Stimulated activated memory B cell treated with anti-CD40 and anti-IgM and Interleukin-4, amounts not matched to agents 10 μg/mL and 1 μg/mL and 100 μg/mL, for 72 hours (primary cell): Measurements from ENCODE around the gene CORO2B.

Experiments used
- ATAC-seq: fragments of 150-1000 bp; cut with Tn5 transposase; 2 replicates; pipeline ENCODE4 v1.10.0; 2021
- H3K27ac Mint-ChIP-seq: one replicate; pipeline ENCODE4 v1.8.0; 2022; ENCODE audit warnings: mild to moderate bottlenecking, mixed read lengths
- H3K27me3 Mint-ChIP-seq: one replicate; pipeline ENCODE4 v1.8.0; 2022; ENCODE audit warnings: mixed read lengths
- H3K36me3 Mint-ChIP-seq: one replicate; pipeline ENCODE4 v1.8.0; 2022; ENCODE audit warnings: mixed read lengths
- H3K4me1 Mint-ChIP-seq: one replicate; pipeline ENCODE4 v1.8.0; 2022; ENCODE audit warnings: mixed read lengths
- H3K4me3 Mint-ChIP-seq: one replicate; pipeline ENCODE4 v1.8.0; 2022; ENCODE audit warnings: mild to moderate bottlenecking, moderate library complexity, mixed read lengths
- H3K9me3 Mint-ChIP-seq: one replicate; pipeline ENCODE4 v1.8.0; 2022; ENCODE audit warnings: mixed read lengths

Gene CORO2B

DNA sequence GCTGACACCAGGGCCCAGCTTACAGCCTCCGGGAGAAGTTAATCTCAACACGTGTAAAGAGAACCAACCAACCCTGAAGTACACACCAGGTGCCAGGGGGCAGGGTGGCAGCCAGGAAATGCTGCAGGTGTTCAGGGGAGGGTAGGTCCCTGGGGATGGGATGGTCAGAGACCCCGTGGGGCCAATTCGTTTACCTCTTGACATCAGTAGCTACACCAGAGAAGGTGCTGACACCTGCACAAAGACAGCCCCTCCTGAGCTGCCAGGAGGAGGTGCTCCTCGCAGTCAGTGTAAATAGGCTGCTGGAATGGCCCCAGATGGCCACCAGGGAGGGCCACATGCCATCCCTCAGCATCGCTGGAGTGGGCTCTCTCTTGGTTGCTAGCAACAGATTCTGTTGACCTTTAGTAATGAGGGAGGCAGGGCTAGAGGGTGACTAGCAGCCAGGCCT is 52.8 kb downstream of the CORO2B start:
- Mint-ChIP-seq H3K4me1 (peaks cover 71% of the 10 kb centered on the region), H3K36me3 (no peaks in the 10 kb centered on the region), H3K9me3 (no peaks in the 10 kb centered on the region), H3K27ac (no peak overlapping the region), H3K4me3 (no peak overlapping the region), H3K27me3 (peaks cover 43% of the 10 kb centered on the region)
- ATAC-seq: peak; percentile 88

DNA sequence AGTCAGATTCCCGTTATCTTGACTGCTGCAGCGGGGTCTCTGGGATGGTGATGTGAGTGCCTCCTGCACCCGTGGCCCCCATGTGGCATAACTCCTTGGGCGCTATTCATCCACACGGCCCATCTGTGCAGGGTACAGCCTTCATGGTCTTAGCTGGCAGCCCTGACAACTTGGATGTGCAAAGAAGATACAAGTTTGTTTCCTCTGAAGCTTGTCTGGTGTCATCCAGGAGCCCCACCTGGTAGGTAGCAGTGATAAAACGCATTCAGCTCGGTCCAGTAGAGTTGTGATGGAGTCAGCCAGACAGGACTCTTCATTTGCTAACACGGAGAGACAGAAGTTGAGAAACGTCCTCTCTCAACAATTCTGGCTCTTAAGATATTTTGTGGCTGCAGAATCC is 53.3 kb downstream of the CORO2B start:
- H3K9me3 Mint-ChIP-seq: no peaks in the 10 kb centered on the region
- no peaks in the 10 kb centered on the region for H3K36me3 Mint-ChIP-seq
- no peak overlapping the region for H3K4me3 Mint-ChIP-seq
- H3K27ac Mint-ChIP-seq: no peak overlapping the region
- H3K4me1 Mint-ChIP-seq: peaks cover 70% of the 10 kb centered on the region
- H3K27me3 Mint-ChIP-seq: peaks cover 38% of the 10 kb centered on the region
- no peak for ATAC-seq

GRCh38 chr15:68633231-68634121 is 54.7 kb downstream of the CORO2B start:
- no peak for ATAC-seq
- no peak overlapping the region for H3K27ac Mint-ChIP-seq
- H3K27me3 Mint-ChIP-seq: peaks cover 24% of the 10 kb centered on the region
- H3K4me1 Mint-ChIP-seq: peaks cover 70% of the 10 kb centered on the region
- H3K4me3 Mint-ChIP-seq: no peak overlapping the region
- no peaks in the 10 kb centered on the region for H3K36me3 Mint-ChIP-seq
- no peaks in the 10 kb centered on the region for H3K9me3 Mint-ChIP-seq

- Mint-ChIP-seq H3K4me1 (peaks cover 64% of the 10 kb centered on the region), H3K27ac (no peak overlapping the region)
- ATAC-seq: no peak
These were observed 55.3 kb downstream of the CORO2B start for GRCh38 chr15:68634122-68634482.

GRCh38 chr15:68634531-68634930 is 55.7 kb downstream of the CORO2B start:
- no peaks in the 10 kb centered on the region for H3K36me3 Mint-ChIP-seq
- H3K27me3 Mint-ChIP-seq: peaks cover 13% of the 10 kb centered on the region
- no peak overlapping the region for H3K4me3 Mint-ChIP-seq

More at GRCh38 chr15:68634122-68634482, 55.3 kb downstream of the CORO2B start:
- Mint-ChIP-seq H3K9me3 (no peaks in the 10 kb centered on the region), H3K4me3 (no peak overlapping the region), H3K27me3 (peaks cover 18% of the 10 kb centered on the region), H3K36me3 (no peaks in the 10 kb centered on the region)

GRCh38 chr15:68635141-68635540 is 56.3 kb downstream of the CORO2B start:
- peaks cover 7% of the 10 kb centered on the region for H3K27me3 Mint-ChIP-seq
- peaks cover 53% of the 10 kb centered on the region for H3K4me1 Mint-ChIP-seq
- H3K9me3 Mint-ChIP-seq: no peaks in the 10 kb centered on the region
- no peaks in the 10 kb centered on the region for H3K36me3 Mint-ChIP-seq
- H3K4me3 Mint-ChIP-seq: no peak overlapping the region
- ATAC-seq: no peak
- H3K27ac Mint-ChIP-seq: no peak overlapping the region

More at GRCh38 chr15:68634531-68634930, 55.7 kb downstream of the CORO2B start:
- no peak for ATAC-seq
- peaks cover 59% of the 10 kb centered on the region for H3K4me1 Mint-ChIP-seq
- no peaks in the 10 kb centered on the region for H3K9me3 Mint-ChIP-seq
- H3K27ac Mint-ChIP-seq: no peak overlapping the region

- Mint-ChIP-seq H3K4me3 (no peak overlapping the region), H3K27me3 (peaks cover 9% of the 10 kb centered on the region), H3K9me3 (no peaks in the 10 kb centered on the region), H3K27ac (no peak overlapping the region), H3K36me3 (no peaks in the 10 kb centered on the region), H3K4me1 (peaks cover 42% of the 10 kb centered on the region)
- ATAC-seq: no peak
These were observed 57.5 kb downstream of the CORO2B start for GRCh38 chr15:68636256-68636655.

DNA sequence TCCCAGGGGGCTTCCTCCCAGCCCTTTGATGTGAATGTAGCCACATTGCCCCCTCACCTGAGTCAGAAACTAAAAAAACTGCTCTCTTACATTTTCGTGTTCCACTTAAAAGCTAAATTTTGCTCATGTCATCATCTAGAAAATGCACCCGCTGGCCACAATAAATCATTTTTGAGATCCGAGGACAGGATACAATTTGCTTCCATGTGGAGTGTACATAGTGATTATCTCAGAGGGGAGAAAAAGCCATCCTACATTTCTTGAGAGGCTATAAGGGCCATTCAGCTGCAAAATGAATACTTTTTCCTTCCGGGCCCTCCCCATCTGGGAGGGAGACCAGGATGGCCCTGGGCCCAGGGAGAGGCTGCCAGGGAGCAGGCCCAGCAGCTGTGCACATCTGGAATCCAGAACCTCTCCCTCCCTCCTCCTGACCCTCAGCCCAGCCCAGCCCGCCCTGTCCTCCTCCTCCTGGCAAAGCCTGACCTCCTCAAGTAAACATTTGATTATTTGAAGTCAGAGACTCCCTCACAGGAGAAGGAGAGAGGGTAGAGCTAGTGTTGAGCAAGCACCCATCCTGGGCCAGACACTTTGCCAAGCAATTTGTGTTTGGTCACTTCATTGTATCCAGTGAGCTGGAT is 59.1 kb downstream of the CORO2B start:
- Mint-ChIP-seq H3K27me3 (peaks cover 12% of the 10 kb centered on the region), H3K4me1 (peaks cover 26% of the 10 kb centered on the region), H3K4me3 (no peak overlapping the region), H3K27ac (peak overlapping the region; percentile 2), H3K36me3 (no peaks in the 10 kb centered on the region), H3K9me3 (no peaks in the 10 kb centered on the region)
- no peak for ATAC-seq

- H3K4me3 Mint-ChIP-seq: no peak overlapping the region
- H3K27ac Mint-ChIP-seq: no peak overlapping the region
- peaks cover 23% of the 10 kb centered on the region for H3K27me3 Mint-ChIP-seq
- ATAC-seq: no peak
- H3K36me3 Mint-ChIP-seq: no peaks in the 10 kb centered on the region
- H3K4me1 Mint-ChIP-seq: peaks cover 14% of the 10 kb centered on the region
- H3K9me3 Mint-ChIP-seq: no peaks in the 10 kb centered on the region
These were observed 60.2 kb downstream of the CORO2B start for GRCh38 chr15:68638953-68639515.

- no peaks in the 10 kb centered on the region for H3K9me3 Mint-ChIP-seq
- H3K36me3 Mint-ChIP-seq: no peaks in the 10 kb centered on the region
- peaks cover 29% of the 10 kb centered on the region for H3K27me3 Mint-ChIP-seq
- no peak overlapping the region for H3K27ac Mint-ChIP-seq
- ATAC-seq: no peak
- peaks cover 5% of the 10 kb centered on the region for H3K4me1 Mint-ChIP-seq
- no peak overlapping the region for H3K4me3 Mint-ChIP-seq
These were observed 61.3 kb downstream of the CORO2B start for GRCh38 chr15:68639926-68640600.

DNA sequence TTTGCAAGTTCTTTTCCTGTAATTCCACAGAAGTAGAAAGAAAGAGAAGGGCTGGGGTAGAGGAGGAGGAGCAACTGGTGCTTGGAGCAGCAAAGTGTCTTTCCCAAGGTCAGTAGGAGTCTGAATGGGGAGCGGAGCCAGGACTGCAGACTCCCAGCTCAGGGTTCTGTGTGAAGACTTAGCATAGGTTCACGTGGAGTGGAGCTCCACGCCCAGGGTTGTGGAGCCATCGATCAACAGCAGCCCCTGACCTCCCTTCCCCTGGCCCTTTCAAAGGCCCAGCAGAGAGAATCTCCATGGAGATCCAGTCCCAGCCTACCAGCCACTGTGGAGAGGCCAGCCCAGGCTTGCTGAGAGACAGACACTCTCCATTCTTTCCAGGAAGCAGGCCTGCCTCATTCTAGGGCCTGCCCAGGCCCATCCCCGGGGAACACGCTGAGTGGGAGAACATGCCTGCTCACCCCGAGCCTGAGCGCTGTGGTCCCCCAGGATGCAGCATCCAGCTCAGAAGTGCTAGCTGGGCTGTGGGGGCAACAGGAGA is 62.1 kb downstream of the CORO2B start:
- Mint-ChIP-seq H3K27me3 (peaks cover 36% of the 10 kb centered on the region), H3K4me3 (no peak overlapping the region), H3K36me3 (no peaks in the 10 kb centered on the region), H3K9me3 (no peaks in the 10 kb centered on the region), H3K27ac (no peak overlapping the region), H3K4me1 (no peaks in the 10 kb centered on the region)
- ATAC-seq: no peak

DNA sequence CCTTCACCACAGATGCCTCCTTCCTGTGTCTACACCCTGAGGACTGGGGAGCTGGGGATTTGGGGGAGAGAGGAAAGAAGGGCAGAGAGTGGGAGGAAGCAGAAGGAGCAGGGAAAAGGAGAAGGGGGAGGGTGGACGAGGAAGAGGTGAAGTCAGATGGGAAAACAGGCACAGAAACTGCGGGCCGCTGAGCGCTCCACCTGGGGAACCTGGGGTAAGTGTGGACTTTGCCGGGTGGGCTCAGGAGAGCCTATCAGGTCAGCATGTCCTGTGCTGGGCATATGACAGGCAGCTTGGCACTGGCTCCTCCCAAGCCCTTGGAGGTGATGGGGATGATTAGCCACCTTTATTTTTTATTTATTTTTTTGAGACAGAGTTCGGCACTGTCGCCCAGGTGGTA is 62.6 kb downstream of the CORO2B start:
- H3K4me1 Mint-ChIP-seq: no peaks in the 10 kb centered on the region
- ATAC-seq: no peak
- H3K36me3 Mint-ChIP-seq: no peaks in the 10 kb centered on the region
- no peak overlapping the region for H3K27ac Mint-ChIP-seq
- no peaks in the 10 kb centered on the region for H3K9me3 Mint-ChIP-seq
- peaks cover 40% of the 10 kb centered on the region for H3K27me3 Mint-ChIP-seq
- no peak overlapping the region for H3K4me3 Mint-ChIP-seq

DNA sequence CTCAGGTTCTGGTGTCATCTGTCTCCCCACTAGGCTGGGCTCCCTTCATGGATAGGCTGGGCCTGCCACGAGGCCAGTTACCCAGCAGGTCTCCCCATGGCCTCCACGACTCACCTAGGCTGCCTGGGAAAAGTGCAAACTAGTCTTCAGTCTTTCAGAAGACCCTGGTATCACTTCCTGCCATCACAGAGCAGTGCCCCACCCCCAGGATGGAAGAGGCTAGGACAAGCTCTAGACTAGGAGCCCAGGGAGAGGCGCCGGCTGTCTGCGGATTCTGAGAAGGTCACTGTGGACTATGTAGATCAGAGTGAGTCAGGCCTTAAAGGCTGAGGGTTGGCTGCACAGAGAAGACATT is 63.7 kb downstream of the CORO2B start:
- H3K9me3 Mint-ChIP-seq: no peaks in the 10 kb centered on the region
- H3K36me3 Mint-ChIP-seq: no peaks in the 10 kb centered on the region
- H3K27ac Mint-ChIP-seq: no peak overlapping the region
- H3K4me3 Mint-ChIP-seq: no peak overlapping the region
- H3K27me3 Mint-ChIP-seq: peaks cover 51% of the 10 kb centered on the region
- ATAC-seq: no peak
- no peaks in the 10 kb centered on the region for H3K4me1 Mint-ChIP-seq

DNA sequence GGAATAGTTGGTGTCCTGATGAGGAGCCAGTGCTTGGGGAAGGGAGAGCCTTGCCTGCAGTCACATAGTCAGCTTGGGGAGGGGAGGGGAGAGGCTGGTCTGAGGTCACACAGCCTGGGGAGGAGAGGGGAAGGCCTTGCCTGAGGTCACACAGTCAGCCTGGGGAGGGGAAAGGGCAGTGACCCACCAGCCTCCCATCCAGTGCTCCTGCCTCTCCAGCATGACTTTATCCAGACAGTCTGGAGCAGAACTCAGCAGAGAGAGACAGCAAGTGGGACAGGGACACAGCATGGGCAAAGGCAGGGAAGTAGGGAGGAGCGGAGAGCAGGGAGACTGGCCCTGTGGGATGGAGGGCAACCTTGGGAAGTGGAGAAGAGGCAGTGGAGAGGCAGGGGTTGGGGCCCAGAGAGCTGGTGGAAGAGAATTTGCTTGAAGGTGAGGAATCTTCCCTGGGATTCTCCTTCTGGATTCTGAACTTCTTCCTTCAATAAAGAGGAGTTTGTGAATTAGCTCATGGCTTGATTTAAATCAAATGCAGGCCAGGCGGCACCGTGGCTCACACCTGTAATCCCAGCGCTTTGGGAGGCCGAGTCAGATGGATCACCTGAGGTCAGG is 64.5 kb downstream of the CORO2B start:
- no peak for ATAC-seq
- H3K27me3 Mint-ChIP-seq: peaks cover 56% of the 10 kb centered on the region
- no peaks in the 10 kb centered on the region for H3K4me1 Mint-ChIP-seq
- no peak overlapping the region for H3K4me3 Mint-ChIP-seq
- no peak overlapping the region for H3K27ac Mint-ChIP-seq
- H3K36me3 Mint-ChIP-seq: no peaks in the 10 kb centered on the region
- H3K9me3 Mint-ChIP-seq: no peaks in the 10 kb centered on the region
